ENCODE measurements around the gene GRIK3.

DNA sequence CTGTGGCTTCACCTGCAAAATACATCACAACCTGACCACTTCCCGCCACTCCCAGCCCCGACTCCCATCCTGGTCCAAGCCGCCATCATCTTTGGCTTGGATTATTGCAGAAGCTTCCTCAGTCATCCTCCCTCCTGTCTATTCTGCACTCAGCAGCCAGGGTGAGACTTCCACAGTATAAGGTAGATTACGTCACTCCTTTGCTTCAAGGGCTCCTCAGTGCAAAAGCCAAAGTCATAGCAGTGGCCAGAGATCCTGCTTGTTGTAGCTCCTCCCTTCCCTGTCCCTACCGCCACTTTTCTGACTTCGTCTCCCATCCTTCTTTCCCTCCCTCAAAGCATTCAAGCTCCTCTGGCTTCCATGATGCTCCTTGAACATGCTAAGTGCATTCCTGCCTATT is 152.8 kb downstream of the GRIK3 start:
- TF ChIP-seq, protein P1, sequence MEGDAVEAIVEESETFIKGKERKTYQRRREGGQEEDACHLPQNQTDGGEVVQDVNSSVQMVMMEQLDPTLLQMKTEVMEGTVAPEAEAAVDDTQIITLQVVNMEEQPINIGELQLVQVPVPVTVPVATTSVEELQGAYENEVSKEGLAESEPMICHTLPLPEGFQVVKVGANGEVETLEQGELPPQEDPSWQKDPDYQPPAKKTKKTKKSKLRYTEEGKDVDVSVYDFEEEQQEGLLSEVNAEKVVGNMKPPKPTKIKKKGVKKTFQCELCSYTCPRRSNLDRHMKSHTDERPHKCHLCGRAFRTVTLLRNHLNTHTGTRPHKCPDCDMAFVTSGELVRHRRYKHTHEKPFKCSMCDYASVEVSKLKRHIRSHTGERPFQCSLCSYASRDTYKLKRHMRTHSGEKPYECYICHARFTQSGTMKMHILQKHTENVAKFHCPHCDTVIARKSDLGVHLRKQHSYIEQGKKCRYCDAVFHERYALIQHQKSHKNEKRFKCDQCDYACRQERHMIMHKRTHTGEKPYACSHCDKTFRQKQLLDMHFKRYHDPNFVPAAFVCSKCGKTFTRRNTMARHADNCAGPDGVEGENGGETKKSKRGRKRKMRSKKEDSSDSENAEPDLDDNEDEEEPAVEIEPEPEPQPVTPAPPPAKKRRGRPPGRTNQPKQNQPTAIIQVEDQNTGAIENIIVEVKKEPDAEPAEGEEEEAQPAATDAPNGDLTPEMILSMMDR (IDR thresholded peaks at IDR 0.05) = no peak
- TF ChIP-seq POLR2A (IDR thresholded peaks at IDR 0.05) = no peak
